Peyer's patch (tissue), 4 donors: Measurements from ENCODE around the gene PTPN18. TPM values are rescaled to one million over a fixed set of nuclear protein-coding genes. Genes with fewer than 3 reads are reported as not detected.

Experiments
- DNase-seq, 3 donors: peaks; one replicate each; pipeline ENCODE4 v3.0.0-alpha.2; 2017 to 2019
- H3K27ac ChIP-seq, 4 donors: fragments of 200-600 bp; sonication (generic); one replicate each; pipeline ENCODE4 v1.5.1; 2016 to 2019
- H3K27me3 ChIP-seq, 2 donors: fragments of 200-600 bp; sonication (generic); one replicate each; pipeline ENCODE4 v1.5.1; 2019
- H3K36me3 ChIP-seq, 3 donors: fragments of 200-600 bp; sonication (generic); one replicate each; pipeline ENCODE4 v1.5.1; 2016 to 2019
- H3K4me1 ChIP-seq, 4 donors: fragments of 200-600 bp; sonication (generic); one replicate each; pipeline ENCODE4 v1.5.1; 2016 to 2019
- H3K4me3 ChIP-seq, 4 donors: fragments of 200-600 bp; sonication (generic); 1 replicate in 3 of 4; 2 replicates in 1 of 4; pipeline ENCODE4 v1.5.1; 2016 to 2019; ENCODE audit warnings: mild to moderate bottlenecking in 1 of 4
- H3K9me3 ChIP-seq, 4 donors: fragments of 200-600 bp; sonication (generic); one replicate each; pipeline ENCODE4 v1.5.1; 2016 to 2019; ENCODE audit warnings: mild to moderate bottlenecking in 1 of 4
- CTCF ChIP-seq, 6 experiments: fragments of 450-650 bp in 4 of 6; fragments of 200-600 bp in 2 of 6; sonication (generic) in 1 of 6; IDR thresholded peaks; one replicate each; pipeline ENCODE4 v1.5.1; 2017 to 2019; ENCODE audit warnings: antibody characterized with exemption in 6 of 6, mild to moderate bottlenecking in 3 of 6, moderate library complexity in 1 of 6
- POLR2A ChIP-seq, 2 donors: fragments of 450-650 bp; IDR thresholded peaks; one replicate each; pipeline ENCODE4 v1.5.1; 2017; ENCODE audit warnings: antibody characterized with exemption in 2 of 2, mild to moderate bottlenecking in 2 of 2, moderate library complexity in 2 of 2
- total RNA-seq, 4 donors: library from RNA; depleted of rRNA; stranded (reverse); fragments of >200 nt; gene quantifications; one replicate each; pipeline ENCODE4 v1.1.0, GENCODE V29; 2016

Gene PTPN18
- total RNA-seq, 4 donors from 2014 or later = 137 to 208 (median 169) TPM

GRCh38 chr2:130346041-130346740 lies 9.7 kb upstream of the PTPN18 start:
- Histone ChIP-seq H3K36me3 (peaks cover 0 to 45% (median 0%) of the 10 kb centered on the region in 3 donors), H3K4me3 (no peak overlapping the region), H3K9me3 (no peaks in the 10 kb centered on the region), H3K27me3 (no peaks in the 10 kb centered on the region), H3K4me1 (peaks cover 0 to 17% (median 5%) of the 10 kb centered on the region in 4 donors), H3K27ac (no peak overlapping the region)
- TF ChIP-seq POLR2A (IDR thresholded peaks at IDR 0.05) = no peak
- DNase-seq = no peak

GRCh38 chr2:130346741-130347066 lies 9.2 kb upstream of the PTPN18 start:
- H3K9me3 ChIP-seq = no peaks in the 10 kb centered on the region
- no peaks in the 10 kb centered on the region for H3K27me3 ChIP-seq
- peaks cover 0 to 12% (median 5%) of the 10 kb centered on the region in 4 donors for H3K4me1 ChIP-seq
- no peak for DNase-seq
- peaks cover 0 to 45% (median 0%) of the 10 kb centered on the region in 3 donors for H3K36me3 ChIP-seq
- no peak for TF ChIP-seq CTCF (IDR thresholded peaks at IDR 0.05)
- no peak for TF ChIP-seq POLR2A (IDR thresholded peaks at IDR 0.05)
- no peak overlapping the region for H3K27ac ChIP-seq
- no peak overlapping the region for H3K4me3 ChIP-seq

DNA sequence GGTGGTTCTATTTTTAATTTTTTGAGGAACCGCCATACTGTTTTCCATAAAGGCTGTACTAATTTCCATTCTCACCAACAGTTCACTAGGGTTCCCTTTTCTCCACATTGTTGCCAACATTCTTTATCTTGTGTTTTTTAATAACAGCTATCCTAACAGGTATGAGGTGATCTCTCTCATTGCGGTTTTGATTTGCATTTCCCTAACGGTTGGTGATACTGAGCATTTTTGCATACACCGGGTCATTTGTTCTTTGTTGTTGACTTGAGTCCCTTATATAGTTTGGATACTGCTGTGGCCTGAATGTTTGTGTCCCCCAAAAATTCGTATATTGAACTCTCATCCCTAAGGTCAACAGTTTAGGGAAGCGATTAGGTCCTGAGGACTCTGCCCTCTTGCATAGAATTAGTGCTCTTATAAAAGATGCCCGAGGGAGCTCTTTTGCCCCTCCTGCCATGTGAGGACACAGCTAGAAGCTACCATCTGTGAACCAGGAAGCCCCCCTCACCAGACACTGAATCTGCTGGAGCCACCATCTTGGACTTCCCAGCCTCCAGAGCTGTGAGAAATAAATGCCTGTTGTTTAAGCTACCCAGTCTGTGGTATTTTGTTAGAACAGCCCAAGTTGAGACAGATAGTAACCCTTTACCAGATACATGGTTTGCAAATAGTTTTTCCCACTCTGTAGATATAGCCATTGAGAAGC lies 8.5 kb upstream of the PTPN18 start:
- Histone ChIP-seq H3K36me3 (peaks cover 0 to 45% (median 0%) of the 10 kb centered on the region in 3 donors), H3K27ac (no peak overlapping the region), H3K9me3 (no peaks in the 10 kb centered on the region), H3K27me3 (no peaks in the 10 kb centered on the region), H3K4me3 (no peak overlapping the region), H3K4me1 (peaks cover 0 to 12% (median 5%) of the 10 kb centered on the region in 4 donors)
- TF ChIP-seq POLR2A (IDR thresholded peaks at IDR 0.05) (no peak), CTCF (IDR thresholded peaks at IDR 0.05) (no peak)
- DNase-seq = no peak

- Histone ChIP-seq H3K27me3 (no peaks in the 10 kb centered on the region), H3K4me3 (no peak overlapping the region), H3K27ac (no peak overlapping the region), H3K4me1 (peaks cover 0 to 8% (median 0%) of the 10 kb centered on the region in 4 donors), H3K36me3 (peaks cover 0 to 44% (median 0%) of the 10 kb centered on the region in 3 donors), H3K9me3 (no peaks in the 10 kb centered on the region)
- TF ChIP-seq POLR2A (IDR thresholded peaks at IDR 0.05) (no peak), CTCF (IDR thresholded peaks at IDR 0.05) (no peak)
- DNase-seq = no peak
Measured at GRCh38 chr2:130349174-130349573, 6.7 kb upstream of the PTPN18 start.

DNA sequence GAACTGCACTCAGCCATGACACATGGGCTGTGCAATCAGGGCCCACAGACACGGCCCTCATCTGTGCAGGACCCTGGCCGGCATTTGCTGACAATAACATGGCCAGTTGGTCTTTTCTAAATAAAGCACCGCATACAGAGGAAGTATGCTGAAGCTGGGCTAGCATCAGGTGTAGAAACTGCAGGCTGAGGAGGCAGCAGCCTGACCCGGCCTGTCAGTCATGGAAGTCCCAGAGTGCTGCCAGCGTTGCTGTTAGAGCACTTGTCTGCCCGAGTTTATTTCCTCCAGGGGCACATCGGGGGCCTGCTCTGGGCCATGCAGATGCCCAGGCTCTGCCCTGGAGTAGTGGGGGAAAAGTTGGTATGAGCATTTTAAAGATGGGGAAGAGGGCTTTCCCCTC lies 4.1 kb upstream of the PTPN18 start:
- no peak for DNase-seq
- no peaks in the 10 kb centered on the region for H3K27me3 ChIP-seq
- H3K27ac ChIP-seq = no peak overlapping the region

More for the DNA sequence above, 4.1 kb upstream of the PTPN18 start:
- Histone ChIP-seq H3K9me3 (no peaks in the 10 kb centered on the region), H3K4me3 (no peak overlapping the region), H3K36me3 (peaks cover 0 to 19% (median 0%) of the 10 kb centered on the region in 3 donors), H3K4me1 (peaks cover 0 to 16% (median 9%) of the 10 kb centered on the region in 4 donors)
- no peak for TF ChIP-seq CTCF (IDR thresholded peaks at IDR 0.05)
- TF ChIP-seq POLR2A (IDR thresholded peaks at IDR 0.05) = no peak
